Ectodermal cell (in vitro differentiated cells): Measurements from ENCODE around the gene GPR142.

Source experiments
- H3K27ac ChIP-seq: 2 replicates; pipeline ENCODE4 v1.7.0; 2013; ENCODE audit warnings: mild to moderate bottlenecking, low read depth, low read length; ENCODE audit not compliant: insufficient read depth, poor library complexity, severe bottlenecking
- H3K27me3 ChIP-seq: 2 replicates; pipeline ENCODE4 v1.7.0; 2013; ENCODE audit warnings: mild to moderate bottlenecking, low read length; ENCODE audit not compliant: insufficient read depth, control insufficient read depth, poor library complexity, severe bottlenecking
- H3K36me3 ChIP-seq: one replicate; pipeline ENCODE4 v1.7.0; 2013; ENCODE audit warnings: low read length; ENCODE audit not compliant: control insufficient read depth, insufficient read depth
- H3K4me1 ChIP-seq: one replicate; pipeline ENCODE4 v1.7.0; 2013; ENCODE audit warnings: low read length; ENCODE audit not compliant: control insufficient read depth, insufficient read depth
- H3K4me3 ChIP-seq: 2 replicates; pipeline ENCODE4 v1.7.0; 2013; ENCODE audit warnings: low read depth, low read length, control low read depth; ENCODE audit not compliant: insufficient read depth
- H3K9me3 ChIP-seq: 2 replicates; pipeline ENCODE4 v1.7.0; 2013; ENCODE audit warnings: mild to moderate bottlenecking, low read length, moderate library complexity; ENCODE audit not compliant: control insufficient read depth
- WGBS, 2 experiments: methylation state at CpG; one replicate each; pipeline ENCODE4 v1.1.7; 2013; ENCODE audit warnings: missing lambda C conversion rate in 2 of 2; 5-methylcytosine and 5-hydroxymethylcytosine counted together

The GPR142 gene

GRCh38 chr17:74332763-74333283 lies 34.5 kb upstream of the GPR142 start:
- Histone ChIP-seq H3K36me3 (no peaks in the 10 kb centered on the region), H3K27ac (no peak overlapping the region), H3K9me3 (no peaks in the 10 kb centered on the region), H3K4me1 (peaks cover 11% of the 10 kb centered on the region), H3K27me3 (peaks cover 6% of the 10 kb centered on the region), H3K4me3 (no peak overlapping the region)
- 50 to 59% methylated on average over 10 to 11 of the region's 11 CpGs for WGBS, 2 experiments

GRCh38 chr17:74334393-74335039 lies 32.8 kb upstream of the GPR142 start:
- Histone ChIP-seq H3K27ac (no peak overlapping the region), H3K27me3 (no peaks in the 10 kb centered on the region), H3K4me1 (peaks cover 11% of the 10 kb centered on the region), H3K4me3 (no peak overlapping the region), H3K9me3 (no peaks in the 10 kb centered on the region), H3K36me3 (no peaks in the 10 kb centered on the region)
- WGBS, 2 experiments: 82 to 87% methylated on average over 2 of the region's 2 CpGs

GRCh38 chr17:74335529-74336062 lies 31.7 kb upstream of the GPR142 start:
- Histone ChIP-seq H3K27ac (no peak overlapping the region), H3K27me3 (no peaks in the 10 kb centered on the region), H3K4me3 (no peak overlapping the region), H3K4me1 (peaks cover 17% of the 10 kb centered on the region), H3K9me3 (no peaks in the 10 kb centered on the region), H3K36me3 (no peaks in the 10 kb centered on the region)
- WGBS, 2 experiments: 62 to 65% methylated on average over 5 of the region's 5 CpGs

- 89% methylated on average over 7 of the region's 7 CpGs for WGBS, 2 experiments
- Histone ChIP-seq H3K27ac (no peak overlapping the region), H3K4me1 (peaks cover 17% of the 10 kb centered on the region), H3K27me3 (no peaks in the 10 kb centered on the region), H3K9me3 (no peaks in the 10 kb centered on the region), H3K4me3 (no peak overlapping the region), H3K36me3 (no peaks in the 10 kb centered on the region)
These were observed 31.0 kb upstream of the GPR142 start for GRCh38 chr17:74336307-74336706.

GRCh38 chr17:74337834-74338500 lies 29.3 kb upstream of the GPR142 start:
- no peaks in the 10 kb centered on the region for H3K36me3 ChIP-seq
- peaks cover 7% of the 10 kb centered on the region for H3K4me1 ChIP-seq
- no peaks in the 10 kb centered on the region for H3K27me3 ChIP-seq
- no peaks in the 10 kb centered on the region for H3K9me3 ChIP-seq
- H3K4me3 ChIP-seq: no peak overlapping the region
- 89 to 91% methylated on average over 12 of the region's 12 CpGs for WGBS, 2 experiments
- no peak overlapping the region for H3K27ac ChIP-seq

- Histone ChIP-seq H3K9me3 (no peaks in the 10 kb centered on the region), H3K27me3 (no peaks in the 10 kb centered on the region), H3K27ac (no peak overlapping the region), H3K4me3 (no peak overlapping the region), H3K4me1 (peaks cover 7% of the 10 kb centered on the region), H3K36me3 (no peaks in the 10 kb centered on the region)
- WGBS, 2 experiments: 89% methylated on average over 19 of the region's 19 CpGs
These were observed 27.6 kb upstream of the GPR142 start for GRCh38 chr17:74339537-74340195.

- H3K27ac ChIP-seq: no peak overlapping the region
- H3K27me3 ChIP-seq: no peaks in the 10 kb centered on the region
- H3K4me1 ChIP-seq: peaks cover 7% of the 10 kb centered on the region
- H3K36me3 ChIP-seq: no peaks in the 10 kb centered on the region
- no peaks in the 10 kb centered on the region for H3K9me3 ChIP-seq
- WGBS, 2 experiments: 66 to 68% methylated on average over 13 of the region's 13 CpGs
- no peak overlapping the region for H3K4me3 ChIP-seq
These were observed 26.8 kb upstream of the GPR142 start for GRCh38 chr17:74340470-74341023.

GRCh38 chr17:74342224-74342623 lies 25.1 kb upstream of the GPR142 start:
- Histone ChIP-seq H3K36me3 (no peaks in the 10 kb centered on the region), H3K4me3 (no peak overlapping the region), H3K4me1 (peaks cover 7% of the 10 kb centered on the region), H3K9me3 (no peaks in the 10 kb centered on the region), H3K27ac (no peak overlapping the region), H3K27me3 (no peaks in the 10 kb centered on the region)
- WGBS, 2 experiments: 79 to 83% methylated on average over 10 of the region's 10 CpGs

GRCh38 chr17:74343121-74343520 lies 24.2 kb upstream of the GPR142 start:
- WGBS, 2 experiments: 79 to 82% methylated on average over 8 of the region's 8 CpGs
- H3K4me3 ChIP-seq: no peak overlapping the region
- no peaks in the 10 kb centered on the region for H3K36me3 ChIP-seq
- peaks cover 7% of the 10 kb centered on the region for H3K4me1 ChIP-seq
- H3K27me3 ChIP-seq: no peaks in the 10 kb centered on the region
- no peak overlapping the region for H3K27ac ChIP-seq
- no peaks in the 10 kb centered on the region for H3K9me3 ChIP-seq
